GM23338 (cell line): ENCODE data around the gene FST. TPM values are rescaled to one million over a fixed set of nuclear protein-coding genes. Genes with fewer than 3 reads are reported as not detected.

Source experiments
- ATAC-seq: fragments of 200-7000 bp; cut with Tn5 transposase; 3 replicates; pipeline ENCODE4 v1.9.1; 2020
- DNase-seq: peaks from one replicate; pipeline ENCODE4 v3.0.0-alpha.2; 2015; ENCODE audit warnings: low spot score
- H2AFZ ChIP-seq: fragments of 200-600 bp; sonication (generic); 2 replicates; pipeline ENCODE4 v1.8.0; 2016; ENCODE audit warnings: antibody characterized with exemption, mild to moderate bottlenecking, moderate library complexity
- H3F3A ChIP-seq: fragments of 200-600 bp; sonication (generic); replicated peaks from 2 replicates; pipeline ENCODE4 v1.8.0; 2017; ENCODE audit warnings: antibody characterized with exemption, mixed run types, low read depth
- H3K27ac ChIP-seq: fragments of 200-600 bp; sonication (generic); 2 replicates; pipeline ENCODE4 v1.6.1; 2016; ENCODE audit warnings: low read depth
- H3K27me3 ChIP-seq: fragments of 200-600 bp; sonication (generic); 2 replicates; pipeline ENCODE4 v1.8.0; 2016; ENCODE audit warnings: mild to moderate bottlenecking, mixed run types, moderate library complexity; ENCODE audit not compliant: insufficient read depth
- H3K36me3 ChIP-seq: fragments of 200-600 bp; sonication (generic); 2 replicates; pipeline ENCODE4 v1.8.0; 2016; ENCODE audit warnings: mild to moderate bottlenecking; ENCODE audit not compliant: insufficient read depth
- H3K4me1 ChIP-seq: fragments of 200-600 bp; sonication (generic); 2 replicates; pipeline ENCODE4 v1.8.0; 2016; ENCODE audit warnings: mild to moderate bottlenecking, moderate library complexity; ENCODE audit not compliant: insufficient read depth
- H3K4me2 ChIP-seq: fragments of 200-600 bp; sonication (generic); 2 replicates; pipeline ENCODE4 v1.7.1; 2017; ENCODE audit warnings: mixed run types
- H3K4me3 ChIP-seq: fragments of 200-600 bp; sonication (generic); 2 replicates; pipeline ENCODE4 v1.6.1; 2016; ENCODE audit warnings: mixed run types
- H3K79me2 ChIP-seq: fragments of 200-600 bp; sonication (generic); replicated peaks from 2 replicates; pipeline ENCODE4 v1.8.0; 2017; ENCODE audit warnings: mild to moderate bottlenecking; ENCODE audit not compliant: insufficient read depth
- H3K9me2 ChIP-seq: fragments of 200-600 bp; sonication (generic); 2 replicates; pipeline ENCODE4 v1.8.0; 2017; ENCODE audit not compliant: insufficient read depth
- H4K20me1 ChIP-seq: fragments of 200-600 bp; sonication (generic); replicated peaks from 2 replicates; pipeline ENCODE4 v1.8.0; 2017; ENCODE audit warnings: mild to moderate bottlenecking; ENCODE audit not compliant: insufficient read depth
- H3K27ac Mint-ChIP-seq: 2 replicates; pipeline ENCODE4 v1.8.0; 2020; ENCODE audit warnings: inconsistent platforms, mild to moderate bottlenecking, moderate library complexity, mixed read lengths
- H3K27me3 Mint-ChIP-seq: 3 replicates; pipeline ENCODE4 v1.8.0; 2022; ENCODE audit warnings: low read depth, mild to moderate bottlenecking, moderate library complexity, mixed read lengths, inconsistent platforms; ENCODE audit not compliant: insufficient read depth, poor library complexity
- H3K36me3 Mint-ChIP-seq: 3 replicates; pipeline ENCODE4 v1.8.0; 2021; ENCODE audit warnings: low read depth, mild to moderate bottlenecking, inconsistent platforms, moderate library complexity, mixed read lengths
- H3K4me1 Mint-ChIP-seq: 3 replicates; pipeline ENCODE4 v1.8.0; 2020; ENCODE audit warnings: mild to moderate bottlenecking, inconsistent platforms, mixed read lengths
- H3K4me3 Mint-ChIP-seq: 3 replicates; pipeline ENCODE4 v1.8.0; 2021; ENCODE audit warnings: moderate library complexity, mild to moderate bottlenecking, inconsistent platforms, mixed read lengths
- H3K9me3 Mint-ChIP-seq: 3 replicates; pipeline ENCODE4 v1.8.0; 2020; ENCODE audit warnings: moderate library complexity, mild to moderate bottlenecking, inconsistent platforms, mixed read lengths
- CREB1 ChIP-seq: fragments of 250-450 bp; sonication (Bioruptor Pico); IDR thresholded peaks from 2 replicates; pipeline ENCODE4 v1.5.0; 2020; ENCODE audit warnings: low read depth, mild to moderate bottlenecking, moderate library complexity
- CTCF ChIP-seq, 2 experiments: fragments of 200-600 bp in 1 of 2; sonication (generic) in 1 of 2; conservative IDR thresholded peaks; 2 replicates each; pipeline versions ENCODE4 v1.5.1 to v1.6.1; 2016 to 2017; ENCODE audit warnings: antibody characterized with exemption in 2 of 2, low read depth in 2 of 2, mild to moderate bottlenecking in 2 of 2, moderate library complexity in 1 of 2
- ETS1 ChIP-seq: IDR thresholded peaks from 2 replicates; pipeline ENCODE4 v1.6.1; 2016; ENCODE audit warnings: antibody characterized with exemption
- EZH2 ChIP-seq: fragments of 200-600 bp; sonication (generic); IDR thresholded peaks from one replicate; pipeline ENCODE4 v1.8.0; 2017; ENCODE audit warnings: antibody characterized with exemption, mild to moderate bottlenecking, low read depth; ENCODE audit not compliant: unreplicated experiment
- EZH2phosphoT487 ChIP-seq: fragments of 200-600 bp; sonication (generic); IDR thresholded peaks from one replicate; pipeline ENCODE4 v1.8.1; 2018; ENCODE audit warnings: antibody characterized with exemption; ENCODE audit not compliant: unreplicated experiment
- POLR2AphosphoS5 ChIP-seq: IDR thresholded peaks from 2 replicates; pipeline ENCODE4 v1.6.1; 2016; ENCODE audit warnings: antibody characterized with exemption, low read depth
- ZNF114 ChIP-seq: fragments of 250-450 bp; sonication (Bioruptor Pico); IDR thresholded peaks from 2 replicates; pipeline ENCODE4 v1.5.0; 2020; ENCODE audit warnings: mild to moderate bottlenecking, moderate library complexity
- ZNF331 ChIP-seq: fragments of 250-450 bp; sonication (Bioruptor Pico); IDR thresholded peaks from 2 replicates; pipeline ENCODE4 v1.5.0; 2020; ENCODE audit warnings: low read depth, mild to moderate bottlenecking, moderate library complexity
- polyA plus RNA-seq: library from polyadenylated mRNA; unstranded; fragments of >200 nt; fragmentation: Nextera tagmentation; extraction: Ambion mirVana; gene quantifications from 2 replicates; pipeline ENCODE4 v1.2.1, GENCODE V29; 2016
- total RNA-seq: library from RNA; depleted of rRNA; stranded (reverse); fragments of >200 nt; shearing (Covaris generic); gene quantifications from 2 replicates; pipeline ENCODE4 v1.2.3, GENCODE V29; 2014
- TF ChIP-seq, protein P1 (sequence below): IDR thresholded peaks from one replicate; pipeline ENCODE4 v1.6.1; 2018; ENCODE audit warnings: antibody characterized with exemption; ENCODE audit not compliant: unreplicated experiment

FST gene
- total and polyA plus RNA-seq, 2 experiments from 2014 or later = 7.6 to 13.9 TPM

GRCh38 chr5:53482717-53483638 is 2.5 kb downstream of the FST start:
- Mint-ChIP-seq H3K27me3 (peaks cover 16% of the 10 kb centered on the region), H3K4me3 (peak overlapping the region; percentile 96), H3K27ac (peak overlapping the region; percentile 52; the same call in 1 of the 2 replicates), H3K4me1 (peaks cover 8% of the 10 kb centered on the region), H3K36me3 (peaks cover 32% of the 10 kb centered on the region), H3K9me3 (no peaks in the 10 kb centered on the region; the same call in 2 of the 3 replicates)
- Histone ChIP-seq H3F3A (peaks cover 4% of the 10 kb centered on the region; the same call in 1 of the 2 replicates), H3K36me3 (no peaks in the 10 kb centered on the region), H3K9me2 (no peaks in the 10 kb centered on the region), H3K4me1 (peaks cover 14% of the 10 kb centered on the region), H3K79me2 (peaks cover 10% of the 10 kb centered on the region), H2AFZ (peak overlapping the region; percentile 95), H4K20me1 (no peaks in the 10 kb centered on the region), H3K27me3 (peaks cover 24% of the 10 kb centered on the region), H3K4me2 (peak overlapping the region; percentile 100), H3K4me3 (peak overlapping the region; percentile 96), H3K27ac (no peak overlapping the region)
- ATAC-seq (peak; percentile 63), DNase-seq (peak; percentile 80)
- TF ChIP-seq CTCF (conservative IDR thresholded peaks at IDR 0.05; ENCODE audit: low read depth in 2 of 2) (peak; percentile 63 to 89), POLR2AphosphoS5 (no peak)
- TF ChIP-seq, protein P1, sequence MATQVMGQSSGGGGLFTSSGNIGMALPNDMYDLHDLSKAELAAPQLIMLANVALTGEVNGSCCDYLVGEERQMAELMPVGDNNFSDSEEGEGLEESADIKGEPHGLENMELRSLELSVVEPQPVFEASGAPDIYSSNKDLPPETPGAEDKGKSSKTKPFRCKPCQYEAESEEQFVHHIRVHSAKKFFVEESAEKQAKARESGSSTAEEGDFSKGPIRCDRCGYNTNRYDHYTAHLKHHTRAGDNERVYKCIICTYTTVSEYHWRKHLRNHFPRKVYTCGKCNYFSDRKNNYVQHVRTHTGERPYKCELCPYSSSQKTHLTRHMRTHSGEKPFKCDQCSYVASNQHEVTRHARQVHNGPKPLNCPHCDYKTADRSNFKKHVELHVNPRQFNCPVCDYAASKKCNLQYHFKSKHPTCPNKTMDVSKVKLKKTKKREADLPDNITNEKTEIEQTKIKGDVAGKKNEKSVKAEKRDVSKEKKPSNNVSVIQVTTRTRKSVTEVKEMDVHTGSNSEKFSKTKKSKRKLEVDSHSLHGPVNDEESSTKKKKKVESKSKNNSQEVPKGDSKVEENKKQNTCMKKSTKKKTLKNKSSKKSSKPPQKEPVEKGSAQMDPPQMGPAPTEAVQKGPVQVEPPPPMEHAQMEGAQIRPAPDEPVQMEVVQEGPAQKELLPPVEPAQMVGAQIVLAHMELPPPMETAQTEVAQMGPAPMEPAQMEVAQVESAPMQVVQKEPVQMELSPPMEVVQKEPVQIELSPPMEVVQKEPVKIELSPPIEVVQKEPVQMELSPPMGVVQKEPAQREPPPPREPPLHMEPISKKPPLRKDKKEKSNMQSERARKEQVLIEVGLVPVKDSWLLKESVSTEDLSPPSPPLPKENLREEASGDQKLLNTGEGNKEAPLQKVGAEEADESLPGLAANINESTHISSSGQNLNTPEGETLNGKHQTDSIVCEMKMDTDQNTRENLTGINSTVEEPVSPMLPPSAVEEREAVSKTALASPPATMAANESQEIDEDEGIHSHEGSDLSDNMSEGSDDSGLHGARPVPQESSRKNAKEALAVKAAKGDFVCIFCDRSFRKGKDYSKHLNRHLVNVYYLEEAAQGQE = no peak

DNA sequence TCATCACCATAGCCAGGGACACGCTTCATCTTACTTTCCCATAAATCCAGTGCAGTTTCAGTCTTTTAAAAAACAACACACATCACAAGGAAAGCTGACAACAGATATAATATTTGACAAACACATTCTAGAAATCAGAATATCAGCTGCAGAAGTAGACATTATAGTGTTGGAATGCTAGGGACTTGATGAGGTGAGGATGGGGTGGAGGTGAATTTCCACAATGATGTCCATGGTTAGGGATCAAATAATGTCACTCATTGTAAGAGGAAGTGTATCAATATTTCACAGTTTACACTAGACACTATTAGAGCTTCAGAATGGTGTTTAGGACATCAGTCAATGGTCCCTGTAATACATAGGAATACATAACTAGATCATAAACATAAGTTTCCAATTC is 7.0 kb downstream of the FST start:
- H3F3A ChIP-seq = no peaks in the 10 kb centered on the region
- H3K4me1 ChIP-seq = peaks cover 6% of the 10 kb centered on the region; the same call in 1 of the 2 replicates
- H3K36me3 ChIP-seq = no peaks in the 10 kb centered on the region
- Mint-ChIP-seq H3K27ac (no peak overlapping the region), H3K36me3 (peaks cover 32% of the 10 kb centered on the region), H3K4me3 (no peak overlapping the region), H3K9me3 (no peaks in the 10 kb centered on the region), H3K27me3 (no peaks in the 10 kb centered on the region), H3K4me1 (peaks cover 11% of the 10 kb centered on the region)
- H3K4me3 ChIP-seq = no peak overlapping the region
- no peaks in the 10 kb centered on the region for H4K20me1 ChIP-seq
- H3K27ac ChIP-seq = no peak overlapping the region
- no peak overlapping the region for H2AFZ ChIP-seq
- peaks cover 11% of the 10 kb centered on the region; the same call in 1 of the 2 replicates for H3K9me2 ChIP-seq
- H3K27me3 ChIP-seq = no peaks in the 10 kb centered on the region
- DNase-seq (no peak), ATAC-seq (no peak)
- no peak overlapping the region for H3K4me2 ChIP-seq
- H3K79me2 ChIP-seq = peaks cover under 1% of the 10 kb centered on the region; the same call in 1 of the 2 replicates
- TF ChIP-seq CREB1 (CRISPR knock-in tag) (no peak), POLR2AphosphoS5 (no peak), EZH2 (no peak), ZNF331 (CRISPR knock-in tag) (no peak), ZNF114 (CRISPR knock-in tag) (no peak), EZH2phosphoT487 (no peak), ETS1 (no peak)
